GM19023 (cell line): Measurements from ENCODE around the gene BTBD16.

Experiments
- ATAC-seq: cut with Tn5 transposase; IDR thresholded peaks from one replicate; pipeline ENCODE4 v1.9.1; 2021; ENCODE audit warnings: mild to moderate bottlenecking, moderate library complexity; ENCODE audit not compliant: unreplicated experiment

BTBD16 gene

GRCh38 chr10:122271076-122271475, at the start of gene BTBD16:
TSS of gene BTBD16 (plus strand) at chr10:122271296. CDS start at chr10:122275082, 3,786 bp downstream.
- no peak for ATAC-seq

GRCh38 chr10:122221958-122222357, 49.1 kb upstream of the BTBD16 start:
- ATAC-seq = no peak

- no peak for ATAC-seq
Measured at GRCh38 chr10:122222638-122223037, 48.5 kb upstream of the BTBD16 start.

DNA sequence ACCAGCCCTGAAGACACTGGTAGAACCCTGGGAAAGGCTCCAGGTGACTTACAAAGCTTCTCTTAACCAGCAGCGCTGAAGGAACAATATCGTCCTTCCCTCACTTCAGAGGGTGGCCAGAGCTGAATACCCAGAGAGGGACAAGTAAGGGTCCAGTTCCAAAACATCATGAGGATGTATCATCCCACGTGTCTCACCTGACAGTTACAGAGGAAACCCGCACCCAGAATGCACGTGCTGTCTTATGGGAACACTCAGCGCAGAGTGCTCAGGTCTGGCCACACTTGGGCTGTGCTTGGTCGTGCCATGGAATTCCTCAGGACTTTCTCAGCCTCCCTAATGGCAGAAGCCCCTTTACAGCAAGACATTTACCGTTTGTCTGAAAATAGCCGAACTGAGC, 46.9 kb upstream of the BTBD16 start:
- no peak for ATAC-seq

- ATAC-seq = no peak
Measured at GRCh38 chr10:122225330-122225729, 45.8 kb upstream of the BTBD16 start.

GRCh38 chr10:122227754-122228153, 43.3 kb upstream of the BTBD16 start:
- ATAC-seq = no peak

GRCh38 chr10:122229666-122230065, 41.4 kb upstream of the BTBD16 start:
- ATAC-seq = no peak

DNA sequence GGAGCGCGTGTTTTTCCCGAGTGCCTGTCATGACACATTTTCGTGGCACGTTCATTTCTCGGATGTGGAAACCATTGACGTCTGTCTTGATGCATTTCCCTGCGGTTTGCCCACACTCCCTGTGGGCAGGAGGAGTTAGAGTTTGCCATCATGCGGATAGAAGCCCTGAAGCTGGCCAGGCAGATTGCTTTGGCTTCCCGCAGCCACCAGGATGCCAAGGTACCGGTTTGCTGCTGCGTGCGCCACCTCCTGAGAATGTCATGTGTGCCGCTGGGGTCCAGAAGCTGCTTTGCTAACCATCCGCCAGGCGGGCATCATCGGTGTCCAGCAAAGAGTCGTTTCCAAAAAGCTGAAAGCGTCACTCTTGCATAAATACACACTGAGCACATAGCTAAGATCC, 40.9 kb upstream of the BTBD16 start:
- no peak for ATAC-seq

- ATAC-seq = no peak
Measured at GRCh38 chr10:122232769-122233168, 38.3 kb upstream of the BTBD16 start.

GRCh38 chr10:122233857-122234348, 37.2 kb upstream of the BTBD16 start:
- no peak for ATAC-seq

GRCh38 chr10:122234416-122234815, 36.7 kb upstream of the BTBD16 start:
- no peak for ATAC-seq

- no peak for ATAC-seq
Measured at GRCh38 chr10:122236690-122237306, 34.3 kb upstream of the BTBD16 start.

DNA sequence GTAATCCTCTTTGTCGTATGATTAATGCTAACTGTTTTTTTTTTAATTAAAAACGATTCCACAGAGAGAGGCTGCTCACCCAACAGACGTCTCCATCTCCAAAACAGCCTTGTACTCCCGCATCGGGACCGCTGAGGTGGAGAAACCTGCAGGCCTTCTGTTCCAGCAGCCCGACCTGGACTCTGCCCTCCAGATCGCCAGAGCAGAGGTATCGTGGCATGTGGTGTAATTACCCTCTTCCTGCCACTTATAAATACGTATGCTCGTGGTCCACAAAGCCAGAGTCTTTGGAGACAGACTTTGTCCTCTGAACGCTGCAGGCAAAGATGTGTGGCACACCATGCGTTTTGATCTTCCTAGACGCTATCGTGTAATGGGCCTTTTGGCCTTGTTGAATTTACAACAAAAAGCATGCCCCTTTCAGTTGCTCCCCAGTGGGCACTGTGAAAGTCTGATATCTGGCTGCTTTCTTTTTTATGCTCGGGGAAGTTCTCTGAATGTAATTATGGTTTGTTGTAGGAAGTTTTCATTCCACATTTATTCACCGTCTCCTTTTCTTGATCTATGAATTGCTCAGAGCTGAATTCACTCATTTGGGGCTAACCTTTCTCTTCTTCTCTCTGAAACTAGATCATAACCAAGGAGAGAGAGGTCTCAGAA, 33.6 kb upstream of the BTBD16 start:
- no peak for ATAC-seq

- ATAC-seq = no peak
Measured at GRCh38 chr10:122239578-122240257, 31.4 kb upstream of the BTBD16 start.

GRCh38 chr10:122240401-122240800, 30.7 kb upstream of the BTBD16 start:
- no peak for ATAC-seq

- ATAC-seq = no peak
Measured at GRCh38 chr10:122241836-122242235, 29.3 kb upstream of the BTBD16 start.

DNA sequence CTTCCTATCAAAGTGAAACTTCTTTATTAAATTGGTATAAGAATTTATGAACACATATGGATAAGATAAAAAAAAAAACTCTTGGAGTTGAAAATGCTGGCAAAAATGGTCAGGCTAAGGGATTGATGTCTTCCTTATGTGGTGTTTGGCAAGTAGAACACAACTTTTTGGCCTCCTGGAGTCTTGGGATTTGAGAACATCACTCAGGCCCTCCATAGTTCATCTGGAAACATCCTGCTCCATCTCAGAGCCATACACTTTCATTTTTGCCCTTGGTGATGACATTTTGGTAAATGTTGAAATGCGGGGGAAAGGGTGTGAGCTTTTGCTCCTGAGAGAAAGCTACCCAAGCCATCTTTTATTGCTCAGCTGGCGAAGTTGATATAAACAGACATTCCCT, 27.5 kb upstream of the BTBD16 start:
- ATAC-seq = no peak

- no peak for ATAC-seq
Measured at GRCh38 chr10:122244001-122244975, 26.8 kb upstream of the BTBD16 start.

GRCh38 chr10:122245136-122245535, 26.0 kb upstream of the BTBD16 start:
- ATAC-seq = no peak

- no peak for ATAC-seq
Measured at GRCh38 chr10:122245897-122246296, 25.2 kb upstream of the BTBD16 start.
